BE2C (cell line): ENCODE measurements around the gene BCS1L.

Experiments
- DNase-seq: peaks from one replicate; pipeline ENCODE4 v3.0.0-alpha.2; 2020
- H3K27me3 ChIP-seq: fragments of 250-450 bp; sonication (Bioruptor Pico); 2 replicates; pipeline ENCODE4 v1.5.1; 2020; ENCODE audit warnings: mild to moderate bottlenecking
- H3K36me3 ChIP-seq: fragments of 250-450 bp; sonication (Bioruptor Pico); 2 replicates; pipeline ENCODE4 v1.5.1; 2020; ENCODE audit warnings: mild to moderate bottlenecking
- H3K4me1 ChIP-seq: fragments of 250-450 bp; sonication (Bioruptor Pico); 2 replicates; pipeline ENCODE4 v1.5.1; 2020
- H3K4me3 ChIP-seq: 2 replicates; pipeline ENCODE4 v1.5.1; 2011; ENCODE audit warnings: low read depth, low read length
- H3K9me3 ChIP-seq: fragments of 250-450 bp; sonication (Bioruptor Pico); 2 replicates; pipeline ENCODE4 v1.5.1; 2020
- CTCF ChIP-seq: IDR thresholded peaks from 2 replicates; pipeline ENCODE4 v1.5.1; 2012; ENCODE audit warnings: mild to moderate bottlenecking, low read depth, low read length

Gene BCS1L

DNA sequence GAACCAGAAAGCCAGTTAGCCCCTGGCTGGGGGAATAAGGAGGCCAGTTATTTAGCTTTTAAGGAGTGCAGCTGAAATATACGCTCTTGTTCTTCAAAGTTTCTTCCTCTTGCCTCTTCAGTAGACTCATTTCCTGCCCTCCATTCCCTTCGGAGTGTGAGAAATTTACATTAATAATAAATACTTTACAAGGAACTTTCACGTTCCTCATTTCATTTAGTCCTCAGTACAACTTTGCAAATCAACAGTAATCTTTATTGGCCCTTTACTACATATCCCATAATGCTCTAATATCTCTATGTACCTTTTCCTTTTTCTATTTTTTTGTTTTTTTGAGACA, 36.1 kb upstream of the BCS1L start:
- TF ChIP-seq CTCF, result no peak
- Histone ChIP-seq H3K9me3 (no peaks in the 10 kb centered on the region), H3K36me3 (peaks cover 47% of the 10 kb centered on the region), H3K4me1 (no peaks in the 10 kb centered on the region), H3K4me3 (no peak overlapping the region), H3K27me3 (no peaks in the 10 kb centered on the region)
- DNase-seq, result no peak

GRCh38 chr2:218626369-218626768, 33.1 kb upstream of the BCS1L start:
- no peak for TF ChIP-seq CTCF
- no peak overlapping the region for H3K4me3 ChIP-seq
- H3K36me3 ChIP-seq, result peaks cover 48% of the 10 kb centered on the region
- no peaks in the 10 kb centered on the region for H3K9me3 ChIP-seq
- H3K27me3 ChIP-seq, result no peaks in the 10 kb centered on the region
- no peak for DNase-seq
- H3K4me1 ChIP-seq, result peaks cover 3% of the 10 kb centered on the region; the same call in 1 of the 2 replicates

DNA sequence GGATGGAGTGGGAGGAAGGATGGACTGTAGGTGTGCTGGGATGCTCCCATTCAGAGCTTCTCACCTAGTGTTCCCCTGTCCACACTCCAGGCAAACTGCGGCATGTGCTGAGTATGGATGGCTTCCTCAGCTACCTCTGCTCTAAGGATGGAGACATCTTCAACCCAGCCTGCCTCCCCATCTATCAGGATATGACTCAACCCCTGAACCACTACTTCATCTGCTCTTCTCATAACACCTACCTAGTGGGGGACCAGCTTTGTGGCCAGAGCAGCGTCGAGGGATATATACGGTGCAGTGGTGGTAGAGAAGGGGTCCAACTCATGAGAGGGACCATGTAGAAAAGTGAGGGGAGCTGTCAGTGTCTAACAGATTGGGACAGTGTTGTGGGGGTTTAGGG, 31.5 kb upstream of the BCS1L start:
- TF ChIP-seq CTCF, result no peak
- no peaks in the 10 kb centered on the region for H3K9me3 ChIP-seq
- H3K36me3 ChIP-seq, result peaks cover 56% of the 10 kb centered on the region
- H3K27me3 ChIP-seq, result no peaks in the 10 kb centered on the region
- H3K4me3 ChIP-seq, result no peak overlapping the region
- H3K4me1 ChIP-seq, result peaks cover 3% of the 10 kb centered on the region; the same call in 1 of the 2 replicates
- no peak for DNase-seq

DNA sequence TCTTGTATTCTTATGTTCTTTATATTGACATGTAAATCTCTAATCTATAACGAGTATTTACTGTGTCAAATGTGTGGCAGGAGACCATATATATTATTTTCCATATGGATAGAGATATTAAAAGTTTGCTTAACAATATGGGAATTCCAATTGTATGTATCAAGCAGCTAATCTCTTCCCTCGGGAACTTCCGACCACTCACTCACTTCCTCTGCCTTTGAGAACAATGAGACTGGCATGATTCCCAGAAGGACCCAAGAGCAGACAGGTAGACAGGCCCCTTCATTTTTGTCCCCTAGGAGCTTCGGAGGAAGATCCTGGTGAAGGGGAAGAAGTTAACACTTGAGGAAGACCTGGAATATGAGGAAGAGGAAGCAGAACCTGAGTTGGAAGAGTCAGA, 27.6 kb upstream of the BCS1L start:
- TF ChIP-seq CTCF, result no peak
- H3K9me3 ChIP-seq, result no peaks in the 10 kb centered on the region
- peaks cover 3% of the 10 kb centered on the region; the same call in 1 of the 2 replicates for H3K4me1 ChIP-seq
- DNase-seq, result no peak
- no peak overlapping the region for H3K4me3 ChIP-seq
- H3K27me3 ChIP-seq, result no peaks in the 10 kb centered on the region
- peaks cover 78% of the 10 kb centered on the region for H3K36me3 ChIP-seq

DNA sequence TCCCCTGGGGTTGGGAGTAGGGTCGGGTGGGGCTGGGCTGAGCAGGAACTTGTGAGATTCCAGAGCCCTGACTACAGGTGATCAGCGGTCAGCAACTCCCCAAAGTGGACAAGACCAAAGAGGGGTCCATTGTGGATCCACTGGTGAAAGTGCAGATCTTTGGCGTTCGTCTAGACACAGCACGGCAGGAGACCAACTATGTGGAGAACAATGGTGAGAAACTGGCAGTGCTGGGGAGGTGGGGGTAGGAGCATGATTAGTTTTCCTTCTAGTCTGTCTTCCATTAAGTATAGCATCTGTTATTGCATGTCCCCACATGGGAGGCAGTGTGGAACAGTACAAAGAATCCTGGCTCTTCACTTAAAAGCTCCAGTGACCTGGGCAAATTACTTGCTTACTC, 23.8 kb upstream of the BCS1L start:
- TF ChIP-seq CTCF, result no peak
- Histone ChIP-seq H3K27me3 (no peaks in the 10 kb centered on the region), H3K9me3 (no peaks in the 10 kb centered on the region), H3K36me3 (peaks cover 88% of the 10 kb centered on the region), H3K4me1 (no peaks in the 10 kb centered on the region), H3K4me3 (no peak overlapping the region)
- DNase-seq, result no peak

- Histone ChIP-seq H3K4me3 (no peak overlapping the region), H3K36me3 (peaks cover 83% of the 10 kb centered on the region), H3K9me3 (no peaks in the 10 kb centered on the region), H3K27me3 (no peaks in the 10 kb centered on the region), H3K4me1 (no peaks in the 10 kb centered on the region)
- TF ChIP-seq CTCF, result no peak
- DNase-seq, result no peak
Observed at GRCh38 chr2:218638372-218638771, 21.1 kb upstream of the BCS1L start.
